Epidermal melanocyte (primary cell): ENCODE results near the gene EPHB6.
A peak's percentile ranks its signal among the peaks of the same experiment; 100 is the strongest.

Source experiments
- DNase-seq: peaks from one replicate; pipeline ENCODE4 v3.0.0; 2011; ENCODE audit warnings: low spot score; ENCODE audit not compliant: insufficient read length

The EPHB6 gene

GRCh38 chr7:142833174-142834048, 21.5 kb upstream of the EPHB6 start:
- DNase-seq = no peak

GRCh38 chr7:142835487-142835886, 19.4 kb upstream of the EPHB6 start:
- no peak for DNase-seq

- DNase-seq = no peak
Observed at GRCh38 chr7:142836426-142836825, 18.4 kb upstream of the EPHB6 start.

DNA sequence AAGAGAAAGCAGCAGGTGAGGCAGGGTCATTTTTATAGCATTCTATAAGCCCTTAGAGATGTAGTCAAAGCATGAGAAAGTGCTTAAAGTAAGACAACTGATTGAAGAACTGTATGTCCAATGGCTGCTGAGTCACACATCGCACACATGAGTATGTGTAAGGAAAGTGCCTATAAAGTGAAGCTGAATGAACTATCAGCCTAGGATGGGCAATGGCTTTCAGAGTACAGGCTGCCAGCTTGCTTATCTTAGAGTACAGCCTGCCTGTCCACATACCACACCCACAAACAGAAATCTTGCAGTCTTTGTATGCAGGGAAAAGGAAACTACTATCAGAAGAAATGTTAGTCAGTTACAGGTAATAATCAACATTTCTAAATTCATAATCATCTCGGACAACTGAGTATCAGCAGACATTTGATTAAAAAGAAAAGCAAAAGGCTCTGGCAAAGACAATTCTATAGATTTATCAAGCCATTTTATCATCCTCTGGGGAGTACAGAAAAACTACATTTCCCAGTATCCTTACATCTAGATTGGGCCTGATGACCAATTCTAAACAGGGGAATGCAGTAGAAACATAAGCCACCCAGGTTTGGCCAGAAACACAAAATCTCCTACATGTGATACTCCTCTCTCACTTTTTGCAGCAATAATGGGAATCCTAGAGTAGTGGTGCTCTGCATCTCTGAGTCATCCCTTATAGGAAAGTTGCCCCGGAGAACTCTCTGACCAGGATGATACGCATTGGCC, 16.2 kb upstream of the EPHB6 start:
- no peak for DNase-seq

GRCh38 chr7:142842251-142842766, 12.6 kb upstream of the EPHB6 start:
- DNase-seq = no peak

- no peak for DNase-seq
Observed at GRCh38 chr7:142847353-142847752, 7.5 kb upstream of the EPHB6 start.

DNA sequence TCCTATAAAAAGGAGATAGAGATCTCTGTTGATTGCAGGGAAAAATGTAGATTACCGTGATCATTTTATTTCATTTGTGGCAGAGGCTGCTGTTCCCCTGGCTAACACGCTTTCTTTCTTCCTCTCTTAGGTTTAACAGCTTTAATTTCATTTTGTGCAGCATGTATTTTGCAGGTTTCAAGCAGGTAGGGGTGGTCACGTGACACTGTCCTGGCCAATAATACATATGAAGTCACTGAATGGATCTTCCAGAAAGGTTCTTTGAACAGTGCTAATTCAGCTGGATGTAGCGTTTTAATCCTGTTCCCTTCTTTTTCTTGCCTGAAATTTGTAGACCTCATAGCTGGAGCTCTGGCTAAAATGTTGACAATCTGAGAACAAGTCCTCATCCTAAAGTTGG, 3.6 kb upstream of the EPHB6 start:
- DNase-seq = no peak

DNA sequence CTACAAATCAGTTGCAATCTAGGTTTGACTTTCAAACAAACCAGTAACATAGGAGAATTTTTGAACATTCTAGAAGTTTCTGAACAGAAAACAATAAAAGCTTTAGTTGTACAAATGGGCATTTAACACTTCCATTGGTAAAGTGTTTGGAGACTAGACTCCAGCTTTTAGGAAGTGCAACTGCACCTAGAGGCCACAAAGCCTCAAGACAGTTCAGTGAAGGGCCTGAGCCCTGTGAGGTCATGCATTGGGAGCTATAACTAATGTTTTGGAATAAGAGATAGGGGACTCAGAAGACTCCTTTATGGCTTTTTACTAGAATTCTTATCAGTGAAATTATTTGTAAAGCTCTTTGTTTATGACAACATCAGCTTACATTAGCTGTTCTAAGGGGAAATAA, 3.0 kb upstream of the EPHB6 start:
- DNase-seq = no peak

GRCh38 chr7:142853739-142854371, 1.0 kb upstream of the EPHB6 start:
- peak; percentile 40 for DNase-seq

DNA sequence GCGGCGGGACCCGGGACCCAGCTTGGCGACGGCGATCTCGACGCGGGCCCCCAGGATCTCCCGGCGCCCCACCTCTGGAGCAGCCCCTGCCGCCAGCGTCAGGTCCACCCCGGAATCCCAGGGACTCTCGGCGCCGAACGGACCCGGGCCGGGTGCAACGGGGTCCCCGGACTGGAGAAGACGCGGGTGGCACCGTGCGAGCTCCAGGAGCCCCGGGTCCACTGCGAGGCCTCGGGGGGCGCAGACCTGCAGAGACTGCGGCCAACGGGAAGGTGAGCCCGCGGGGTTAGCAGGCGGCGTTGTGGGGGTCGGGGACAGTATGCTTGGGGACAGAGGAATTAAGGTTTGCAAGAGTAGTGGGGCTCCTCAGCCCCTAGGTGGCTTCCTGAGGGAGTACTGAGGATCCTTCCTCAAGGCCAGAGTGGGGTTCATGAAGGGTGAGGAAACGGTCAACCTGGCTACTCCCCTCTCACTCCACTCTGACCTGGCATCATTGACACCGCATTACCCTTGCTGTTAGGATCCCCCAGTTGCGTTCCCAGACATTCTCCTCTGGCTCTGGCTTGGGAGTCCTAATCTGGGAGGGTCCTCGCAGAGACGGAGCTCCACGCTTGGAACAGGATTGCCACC, 353 bp downstream of the EPHB6 start:
- no peak for DNase-seq

- no peak for DNase-seq
Observed at GRCh38 chr7:142855756-142856564, 1.1 kb downstream of the EPHB6 start.

- DNase-seq = no peak
Observed at GRCh38 chr7:142856565-142857245, 1.8 kb downstream of the EPHB6 start.

DNA sequence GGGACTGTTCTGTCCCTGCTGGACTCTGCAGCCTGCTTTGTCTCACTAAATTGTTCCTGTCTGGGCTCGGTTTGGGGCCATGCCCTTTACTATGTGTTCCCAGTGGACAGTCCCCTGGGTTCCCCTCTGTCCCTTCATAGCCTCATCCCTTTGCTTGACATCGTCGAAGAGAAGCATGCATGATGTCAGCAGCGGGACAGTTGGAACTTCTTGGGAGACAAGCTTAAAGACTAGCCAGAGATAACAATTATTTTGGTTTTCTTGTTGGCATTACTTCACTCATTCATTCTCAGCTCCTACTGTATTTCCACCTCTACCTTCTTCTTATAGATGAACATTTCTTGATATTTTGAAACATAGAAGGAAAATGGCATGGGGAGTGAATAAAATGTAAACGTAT, 2.7 kb downstream of the EPHB6 start:
- no peak for DNase-seq

GRCh38 chr7:142859411-142859810, 4.5 kb downstream of the EPHB6 start:
- no peak for DNase-seq

- DNase-seq = no peak
Observed at GRCh38 chr7:142859829-142860228, 5.0 kb downstream of the EPHB6 start.

DNA sequence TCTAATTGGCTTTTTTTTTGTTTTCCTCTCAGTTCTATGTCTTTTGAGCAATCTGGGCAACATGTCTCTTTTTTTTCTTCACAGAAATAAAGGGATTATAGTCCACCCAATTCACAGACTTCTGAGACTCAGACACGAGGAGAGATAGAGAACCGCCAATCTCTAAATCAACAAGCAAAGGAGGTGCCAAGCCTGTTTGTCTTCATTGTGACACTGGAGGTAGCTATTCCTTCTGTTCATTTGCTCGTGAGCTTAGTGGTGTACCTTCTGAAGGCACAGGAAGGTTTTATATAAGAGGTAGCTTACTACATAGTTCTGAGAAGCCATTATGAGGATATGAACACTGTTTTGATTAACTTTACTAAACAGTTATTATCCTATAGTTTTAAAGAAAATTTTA, 6.1 kb downstream of the EPHB6 start:
- DNase-seq = no peak

DNA sequence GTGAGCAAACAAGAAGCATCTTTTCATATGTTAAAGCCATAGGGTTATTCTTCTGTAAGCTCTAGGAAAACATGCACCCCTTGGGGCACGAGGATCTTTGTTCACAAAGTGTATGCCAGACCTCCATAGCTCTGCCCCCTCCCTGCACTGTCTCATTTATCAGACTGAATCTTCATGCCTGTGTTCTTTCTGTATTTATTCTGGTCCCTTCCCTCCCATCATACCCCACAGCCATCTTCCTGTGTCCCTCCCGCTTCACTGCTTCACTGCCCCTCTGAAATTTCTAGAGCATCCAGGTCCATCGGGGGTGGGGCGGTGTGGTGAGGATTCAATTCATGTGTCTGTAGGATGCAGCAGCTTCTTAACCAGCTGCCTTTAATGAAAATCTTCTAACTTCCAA, 7.5 kb downstream of the EPHB6 start:
- DNase-seq = no peak

DNA sequence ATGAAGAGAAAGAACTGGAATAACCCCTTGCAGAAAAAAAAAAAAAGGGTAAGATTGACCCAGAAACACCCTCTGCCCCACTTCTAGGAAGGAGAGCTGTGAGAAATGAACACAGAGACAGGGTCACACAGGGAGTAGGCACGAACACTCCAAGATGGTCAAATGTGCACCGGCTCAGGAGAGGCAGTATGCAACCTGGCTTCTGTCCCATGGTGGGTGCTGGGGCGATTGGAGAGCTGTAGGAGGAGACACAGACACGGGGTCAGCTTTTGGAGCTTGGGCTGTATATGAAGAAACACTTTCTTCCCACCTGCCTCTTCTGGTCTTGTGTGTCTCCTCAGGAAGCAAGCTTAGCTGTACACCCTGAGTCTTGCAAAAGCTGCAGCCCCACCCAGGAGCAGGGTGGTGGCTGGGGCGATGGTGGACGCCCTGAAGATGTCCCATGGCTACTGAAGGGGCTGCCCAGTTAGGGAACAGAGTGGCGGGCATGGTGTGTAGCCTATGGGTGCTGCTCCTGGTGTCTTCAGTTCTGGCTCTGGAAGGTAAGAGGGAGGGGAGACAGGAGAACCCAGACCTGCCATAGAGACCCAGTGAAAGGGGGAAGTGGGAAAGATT, 8.0 kb downstream of the EPHB6 start:
- no peak for DNase-seq

DNA sequence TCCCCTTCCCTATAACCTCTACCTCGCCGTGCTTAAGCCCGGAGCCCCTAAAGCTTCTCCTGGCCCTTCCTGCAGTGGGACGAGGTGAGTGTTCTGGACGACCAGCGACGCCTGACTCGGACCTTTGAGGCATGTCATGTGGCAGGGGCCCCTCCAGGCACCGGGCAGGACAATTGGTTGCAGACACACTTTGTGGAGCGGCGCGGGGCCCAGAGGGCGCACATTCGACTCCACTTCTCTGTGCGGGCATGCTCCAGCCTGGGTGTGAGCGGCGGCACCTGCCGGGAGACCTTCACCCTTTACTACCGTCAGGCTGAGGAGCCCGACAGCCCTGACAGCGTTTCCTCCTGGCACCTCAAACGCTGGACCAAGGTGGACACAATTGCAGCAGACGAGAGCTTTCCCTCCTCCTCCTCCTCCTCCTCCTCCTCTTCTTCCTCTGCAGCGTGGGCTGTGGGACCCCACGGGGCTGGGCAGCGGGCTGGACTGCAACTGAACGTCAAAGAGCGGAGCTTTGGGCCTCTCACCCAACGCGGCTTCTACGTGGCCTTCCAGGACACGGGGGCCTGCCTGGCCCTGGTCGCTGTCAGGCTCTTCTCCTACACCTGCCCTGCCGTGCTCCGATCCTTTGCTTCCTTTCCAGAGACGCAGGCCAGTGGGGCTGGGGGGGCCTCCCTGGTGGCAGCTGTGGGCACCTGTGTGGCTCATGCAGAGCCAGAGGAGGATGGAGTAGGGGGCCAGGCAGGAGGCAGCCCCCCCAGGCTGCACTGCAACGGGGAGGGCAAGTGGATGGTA, 9.2 kb downstream of the EPHB6 start:
- DNase-seq = no peak
